HEK293 (cell line): Measurements from ENCODE around the gene UNC119.

Experiments used
- EGR2 ChIP-seq: fragments of 450-650 bp; formaldehyde crosslinking; IDR thresholded peaks from 2 replicates; pipeline ENCODE4 v1.5.1; 2016; ENCODE audit warnings: low read depth, missing biosample characterization, missing genetic modification characterization
- GFI1B ChIP-seq: fragments of 450-650 bp; formaldehyde crosslinking; IDR thresholded peaks from 2 replicates; pipeline ENCODE4 v1.5.1; 2016; ENCODE audit warnings: missing biosample characterization, missing genetic modification characterization
- GLIS1 ChIP-seq: fragments of 450-650 bp; formaldehyde crosslinking; IDR thresholded peaks from 2 replicates; pipeline ENCODE4 v1.5.1; 2016; ENCODE audit warnings: missing biosample characterization, missing genetic modification characterization
- GLIS2 ChIP-seq: fragments of 450-650 bp; formaldehyde crosslinking; IDR thresholded peaks from 2 replicates; pipeline ENCODE4 v1.5.1; 2016; ENCODE audit warnings: missing biosample characterization, missing genetic modification characterization
- HOXA7 ChIP-seq: sonication (generic); formaldehyde crosslinking; IDR thresholded peaks from 2 replicates; pipeline ENCODE4 v1.8.1; 2022; ENCODE audit warnings: missing genetic modification reagents, borderline replicate concordance
- KLF1 ChIP-seq: fragments of 450-650 bp; formaldehyde crosslinking; IDR thresholded peaks from 2 replicates; pipeline ENCODE4 v1.5.1; 2016; ENCODE audit warnings: missing biosample characterization, missing genetic modification characterization
- KLF16 ChIP-seq: fragments of 450-650 bp; formaldehyde crosslinking; IDR thresholded peaks from 2 replicates; pipeline ENCODE4 v1.5.1; 2017; ENCODE audit warnings: missing biosample characterization, missing genetic modification characterization
- OSR2 ChIP-seq: fragments of 450-650 bp; formaldehyde crosslinking; IDR thresholded peaks from 2 replicates; pipeline ENCODE4 v1.5.1; 2016; ENCODE audit warnings: missing biosample characterization, missing genetic modification characterization
- REPIN1 ChIP-seq: fragments of 450-650 bp; formaldehyde crosslinking; IDR thresholded peaks from 2 replicates; pipeline ENCODE4 v1.5.1; 2017; ENCODE audit warnings: missing biosample characterization, missing genetic modification characterization, low read depth
- SP2 ChIP-seq: fragments of 450-650 bp; formaldehyde crosslinking; IDR thresholded peaks from 2 replicates; pipeline ENCODE4 v1.5.1; 2016; ENCODE audit warnings: missing biosample characterization, missing genetic modification characterization
- ZBTB26 ChIP-seq: fragments of 450-650 bp; formaldehyde crosslinking; optimal IDR thresholded peaks from 2 replicates; pipeline ENCODE3; 2016; ENCODE audit warnings: missing biosample characterization, mild to moderate bottlenecking, missing genetic modification characterization
- ZFHX2 ChIP-seq: fragments of 450-650 bp; formaldehyde crosslinking; conservative IDR thresholded peaks from 2 replicates; pipeline ENCODE4 v1.5.1; 2016; ENCODE audit warnings: missing biosample characterization, missing genetic modification characterization
- ZNF10 ChIP-seq: fragments of 450-650 bp; formaldehyde crosslinking; IDR thresholded peaks from 2 replicates; pipeline ENCODE4 v1.5.1; 2017; ENCODE audit warnings: missing biosample characterization, missing genetic modification characterization
- ZNF138 ChIP-seq: fragments of 450-650 bp; formaldehyde crosslinking; IDR thresholded peaks from 2 replicates; pipeline ENCODE4 v1.5.1; 2016; ENCODE audit warnings: missing biosample characterization, missing genetic modification characterization, borderline replicate concordance
- ZNF169 ChIP-seq: fragments of 450-650 bp; formaldehyde crosslinking; IDR thresholded peaks from 2 replicates; pipeline ENCODE4 v1.5.1; 2016; ENCODE audit warnings: missing biosample characterization, missing genetic modification characterization
- ZNF211 ChIP-seq: fragments of 450-650 bp; formaldehyde crosslinking; IDR thresholded peaks from 2 replicates; pipeline ENCODE4 v1.5.1; 2016; ENCODE audit warnings: low read depth, missing biosample characterization, missing genetic modification characterization
- ZNF248 ChIP-seq: fragments of 450-650 bp; formaldehyde crosslinking; IDR thresholded peaks from 2 replicates; pipeline ENCODE4 v1.5.1; 2017; ENCODE audit warnings: missing biosample characterization, missing genetic modification characterization
- ZNF324 ChIP-seq: fragments of 450-650 bp; formaldehyde crosslinking; IDR thresholded peaks from 2 replicates; pipeline ENCODE4 v1.5.1; 2016; ENCODE audit warnings: missing biosample characterization, missing genetic modification characterization
- ZNF354C ChIP-seq: fragments of 450-650 bp; formaldehyde crosslinking; IDR thresholded peaks from 2 replicates; pipeline ENCODE4 v1.5.1; 2016; ENCODE audit warnings: missing biosample characterization, missing genetic modification characterization, low read depth, borderline replicate concordance
- ZNF37A ChIP-seq: fragments of 450-650 bp; IDR thresholded peaks from 2 replicates; pipeline ENCODE4 v1.5.1; 2018; ENCODE audit warnings: missing biosample characterization, missing genetic modification characterization
- ZNF48 ChIP-seq: fragments of 450-650 bp; formaldehyde crosslinking; IDR thresholded peaks from 2 replicates; pipeline ENCODE4 v1.5.1; 2016; ENCODE audit warnings: missing biosample characterization, missing genetic modification characterization
- ZNF521 ChIP-seq: fragments of 450-650 bp; formaldehyde crosslinking; IDR thresholded peaks from 2 replicates; pipeline ENCODE4 v1.5.1; 2017; ENCODE audit warnings: missing biosample characterization, mild to moderate bottlenecking, missing genetic modification characterization
- ZNF529 ChIP-seq: fragments of 450-650 bp; formaldehyde crosslinking; IDR thresholded peaks from 2 replicates; pipeline ENCODE4 v1.5.1; 2017; ENCODE audit warnings: missing genetic modification characterization, missing biosample characterization; ENCODE audit not compliant: insufficient replicate concordance
- ZNF629 ChIP-seq: fragments of 450-650 bp; formaldehyde crosslinking; IDR thresholded peaks from 2 replicates; pipeline ENCODE4 v1.5.1; 2017; ENCODE audit warnings: missing biosample characterization, missing genetic modification characterization
- ZNF654 ChIP-seq: fragments of 450-650 bp; formaldehyde crosslinking; IDR thresholded peaks from 2 replicates; pipeline ENCODE4 v1.5.1; 2016; ENCODE audit warnings: low read depth, missing biosample characterization, missing genetic modification characterization
- ZNF664 ChIP-seq: fragments of 450-650 bp; formaldehyde crosslinking; IDR thresholded peaks from 2 replicates; pipeline ENCODE4 v1.5.1; 2016; ENCODE audit warnings: missing biosample characterization, missing genetic modification characterization
- ZNF701 ChIP-seq: fragments of 450-650 bp; formaldehyde crosslinking; IDR thresholded peaks from 2 replicates; pipeline ENCODE4 v1.5.1; 2016; ENCODE audit warnings: missing biosample characterization, missing genetic modification characterization
- ZNF707 ChIP-seq: fragments of 450-650 bp; formaldehyde crosslinking; IDR thresholded peaks from 2 replicates; pipeline ENCODE4 v1.5.1; 2016; ENCODE audit warnings: missing biosample characterization, missing genetic modification characterization
- ZNF747 ChIP-seq: fragments of 450-650 bp; formaldehyde crosslinking; IDR thresholded peaks from 2 replicates; pipeline ENCODE4 v1.5.1; 2016; ENCODE audit warnings: missing biosample characterization, missing genetic modification characterization
- ZNF837 ChIP-seq: fragments of 450-650 bp; formaldehyde crosslinking; IDR thresholded peaks from 2 replicates; pipeline ENCODE4 v1.5.1; 2016; ENCODE audit warnings: missing biosample characterization, missing genetic modification characterization
- ZSCAN16 ChIP-seq: fragments of 450-650 bp; formaldehyde crosslinking; IDR thresholded peaks from 2 replicates; pipeline ENCODE4 v1.5.1; 2016; ENCODE audit warnings: missing biosample characterization, missing genetic modification characterization
- TF ChIP-seq, protein P1 (sequence below): fragments of 450-650 bp; formaldehyde crosslinking; IDR thresholded peaks from 2 replicates; pipeline ENCODE4 v1.5.1; 2016; ENCODE audit warnings: missing biosample characterization, missing genetic modification characterization, low read depth
- TF ChIP-seq, protein P2 (sequence below): fragments of 450-650 bp; formaldehyde crosslinking; IDR thresholded peaks from 2 replicates; pipeline ENCODE4 v1.5.1; 2016; ENCODE audit warnings: missing biosample characterization, missing genetic modification characterization
- TF ChIP-seq, protein P3 (sequence below): fragments of 450-650 bp; formaldehyde crosslinking; IDR thresholded peaks from 2 replicates; pipeline ENCODE4 v1.5.1; 2016; ENCODE audit warnings: missing biosample characterization, missing genetic modification characterization

UNC119 gene

DNA sequence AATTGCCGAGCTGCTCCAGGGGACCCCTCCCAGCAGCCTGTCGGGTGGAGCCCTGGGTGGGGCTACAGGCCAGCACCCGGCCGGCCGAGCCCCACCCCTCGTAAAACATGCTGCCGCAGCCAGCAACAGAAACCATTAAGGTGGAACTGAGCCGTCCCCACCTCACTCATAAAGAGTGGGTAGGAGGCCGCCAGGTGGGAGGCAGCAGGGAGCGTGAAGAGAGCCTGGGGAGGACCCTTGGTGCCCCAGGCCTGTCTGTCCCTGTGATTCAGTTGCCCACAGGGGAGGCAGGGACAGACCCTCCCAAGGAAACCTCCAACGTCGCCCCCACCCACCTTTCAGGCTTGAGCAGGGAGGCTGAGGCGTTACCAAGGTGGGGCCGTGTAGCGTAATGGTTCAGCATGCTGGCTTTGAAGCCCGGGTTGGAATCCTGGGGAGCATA, 37.8 kb downstream of the UNC119 start (continued):
- TF ChIP-seq ZNF138 (tag by site-specific recombination), result no peak
- TF ChIP-seq, protein P1, sequence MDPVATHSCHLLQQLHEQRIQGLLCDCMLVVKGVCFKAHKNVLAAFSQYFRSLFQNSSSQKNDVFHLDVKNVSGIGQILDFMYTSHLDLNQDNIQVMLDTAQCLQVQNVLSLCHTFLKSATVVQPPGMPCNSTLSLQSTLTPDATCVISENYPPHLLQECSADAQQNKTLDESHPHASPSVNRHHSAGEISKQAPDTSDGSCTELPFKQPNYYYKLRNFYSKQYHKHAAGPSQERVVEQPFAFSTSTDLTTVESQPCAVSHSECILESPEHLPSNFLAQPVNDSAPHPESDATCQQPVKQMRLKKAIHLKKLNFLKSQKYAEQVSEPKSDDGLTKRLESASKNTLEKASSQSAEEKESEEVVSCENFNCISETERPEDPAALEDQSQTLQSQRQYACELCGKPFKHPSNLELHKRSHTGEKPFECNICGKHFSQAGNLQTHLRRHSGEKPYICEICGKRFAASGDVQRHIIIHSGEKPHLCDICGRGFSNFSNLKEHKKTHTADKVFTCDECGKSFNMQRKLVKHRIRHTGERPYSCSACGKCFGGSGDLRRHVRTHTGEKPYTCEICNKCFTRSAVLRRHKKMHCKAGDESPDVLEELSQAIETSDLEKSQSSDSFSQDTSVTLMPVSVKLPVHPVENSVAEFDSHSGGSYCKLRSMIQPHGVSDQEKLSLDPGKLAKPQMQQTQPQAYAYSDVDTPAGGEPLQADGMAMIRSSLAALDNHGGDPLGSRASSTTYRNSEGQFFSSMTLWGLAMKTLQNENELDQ (tag by site-specific recombination), result no peak
- TF ChIP-seq SP2 (tag by site-specific recombination), result no peak
- TF ChIP-seq EGR2 (tag by site-specific recombination), result peak; percentile 65
- TF ChIP-seq ZNF521 (tag by site-specific recombination), result no peak
- no peak for TF ChIP-seq ZNF654 (tag by site-specific recombination)
- TF ChIP-seq GFI1B (tag by site-specific recombination), result no peak
- no peak for TF ChIP-seq HOXA7 (CRISPR knock-in tag)
- no peak for TF ChIP-seq ZNF629 (tag by site-specific recombination)
- no peak for TF ChIP-seq ZNF10 (tag by site-specific recombination)
- no peak for TF ChIP-seq ZNF248 (tag by site-specific recombination)
- no peak for TF ChIP-seq ZNF48 (tag by site-specific recombination)
- no peak for TF ChIP-seq ZNF701 (tag by site-specific recombination)
- TF ChIP-seq ZNF747 (tag by site-specific recombination), result no peak
- TF ChIP-seq ZNF664 (tag by site-specific recombination), result no peak
- TF ChIP-seq ZNF169 (tag by site-specific recombination), result no peak
- no peak for TF ChIP-seq REPIN1 (tag by site-specific recombination)
- TF ChIP-seq, protein P2, sequence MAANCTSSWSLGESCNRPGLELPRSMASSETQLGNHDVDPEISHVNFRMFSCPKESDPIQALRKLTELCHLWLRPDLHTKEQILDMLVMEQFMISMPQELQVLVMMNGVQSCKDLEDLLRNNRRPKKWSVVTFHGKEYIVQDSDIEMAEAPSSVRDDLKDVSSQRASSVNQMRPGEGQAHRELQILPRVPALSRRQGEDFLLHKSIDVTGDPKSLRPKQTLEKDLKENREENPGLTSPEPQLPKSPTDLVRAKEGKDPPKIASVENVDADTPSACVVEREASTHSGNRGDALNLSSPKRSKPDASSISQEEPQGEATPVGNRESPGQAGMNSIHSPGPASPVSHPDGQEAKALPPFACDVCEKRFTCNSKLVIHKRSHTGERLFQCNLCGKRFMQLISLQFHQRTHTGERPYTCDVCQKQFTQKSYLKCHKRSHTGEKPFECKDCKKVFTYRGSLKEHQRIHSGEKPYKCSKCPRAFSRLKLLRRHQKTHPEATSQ (tag by site-specific recombination), result no peak
- TF ChIP-seq ZSCAN16 (tag by site-specific recombination), result no peak
- no peak for TF ChIP-seq ZNF529
- no peak for TF ChIP-seq ZNF211
- no peak for TF ChIP-seq OSR2 (tag by site-specific recombination)
- peak; percentile 100 for TF ChIP-seq KLF1 (tag by site-specific recombination)
- TF ChIP-seq ZNF324 (tag by site-specific recombination), result no peak
- TF ChIP-seq GLIS1, result peak; percentile 68
- peak; percentile 49 for TF ChIP-seq ZFHX2 (tag by site-specific recombination)
- no peak for TF ChIP-seq ZNF37A
- TF ChIP-seq, protein P3, sequence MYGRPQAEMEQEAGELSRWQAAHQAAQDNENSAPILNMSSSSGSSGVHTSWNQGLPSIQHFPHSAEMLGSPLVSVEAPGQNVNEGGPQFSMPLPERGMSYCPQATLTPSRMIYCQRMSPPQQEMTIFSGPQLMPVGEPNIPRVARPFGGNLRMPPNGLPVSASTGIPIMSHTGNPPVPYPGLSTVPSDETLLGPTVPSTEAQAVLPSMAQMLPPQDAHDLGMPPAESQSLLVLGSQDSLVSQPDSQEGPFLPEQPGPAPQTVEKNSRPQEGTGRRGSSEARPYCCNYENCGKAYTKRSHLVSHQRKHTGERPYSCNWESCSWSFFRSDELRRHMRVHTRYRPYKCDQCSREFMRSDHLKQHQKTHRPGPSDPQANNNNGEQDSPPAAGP (tag by site-specific recombination), result peak; percentile 78
- no peak for TF ChIP-seq ZNF354C
- no peak for TF ChIP-seq KLF16
- TF ChIP-seq ZNF707 (tag by site-specific recombination), result no peak
- TF ChIP-seq ZNF837 (tag by site-specific recombination), result no peak
- TF ChIP-seq ZBTB26 (tag by site-specific recombination), result no peak
- peak; percentile 39 for TF ChIP-seq GLIS2 (tag by site-specific recombination)
